Esophagus (tissue), 2 donors: ENCODE data around the gene TM2D3. TPM values are rescaled to one million over a fixed set of nuclear protein-coding genes. Genes with fewer than 3 reads are reported as not detected.
"Not testable (repeated sequence)": the region's sequence is repeated elsewhere in the genome, so short reads cannot be mapped to it uniquely, and the experiment has no call there.

Experiments used
- H3K27ac ChIP-seq, 2 donors: one replicate each; pipeline ENCODE4 v1.5.1; 2013; ENCODE audit warnings: low read depth in 2 of 2, mild to moderate bottlenecking in 2 of 2, inconsistent platforms in 1 of 2, low read length in 1 of 2, moderate library complexity in 1 of 2
- H3K27me3 ChIP-seq, 2 donors: one replicate each; pipeline ENCODE4 v1.6.1; 2013; ENCODE audit warnings: low read length in 2 of 2, control low read depth in 1 of 2, mild to moderate bottlenecking in 1 of 2; ENCODE audit not compliant: insufficient read depth in 2 of 2, control insufficient read depth in 1 of 2
- H3K36me3 ChIP-seq, 2 donors: one replicate each; pipeline ENCODE4 v1.6.1; 2013; ENCODE audit warnings: low read length in 1 of 2; ENCODE audit not compliant: control insufficient read depth in 2 of 2, insufficient read depth in 2 of 2
- H3K4me1 ChIP-seq, 2 donors: one replicate each; pipeline ENCODE4 v1.6.1; 2013; ENCODE audit warnings: low read length in 1 of 2; ENCODE audit not compliant: control insufficient read depth in 2 of 2, insufficient read depth in 2 of 2
- H3K4me3 ChIP-seq, 2 donors: one replicate each; pipeline ENCODE4 v1.5.1; 2013; ENCODE audit warnings: low read length in 2 of 2, mild to moderate bottlenecking in 2 of 2, low read depth in 1 of 2, moderate library complexity in 1 of 2
- H3K9me3 ChIP-seq, 2 donors: one replicate each; pipeline ENCODE4 v1.6.1; 2013; ENCODE audit warnings: mild to moderate bottlenecking in 2 of 2, low read depth in 1 of 2, low read length in 1 of 2, moderate library complexity in 1 of 2; ENCODE audit not compliant: control insufficient read depth in 2 of 2, insufficient read depth in 1 of 2
- WGBS, 2 donors: extraction: QIAGEN DNeasy Blood & Tissue Kit; methylation state at CpG; one replicate each; pipeline ENCODE4 v1.1.7; 2013; 5-methylcytosine and 5-hydroxymethylcytosine counted together
- polyA plus RNA-seq, 2 donors: library from polyadenylated mRNA; stranded (reverse); fragments of 200-250 nt; gene quantifications; one replicate each; pipeline ENCODE4 v1.2.3, GENCODE V29; 2013
- donor health status: healthy with polysubstance abuse.
- donor health status: Bipolar disorder and iron deficiency.

Gene TM2D3
- polyA plus RNA-seq, 2 donors = 19.0 to 21.2 TPM

DNA sequence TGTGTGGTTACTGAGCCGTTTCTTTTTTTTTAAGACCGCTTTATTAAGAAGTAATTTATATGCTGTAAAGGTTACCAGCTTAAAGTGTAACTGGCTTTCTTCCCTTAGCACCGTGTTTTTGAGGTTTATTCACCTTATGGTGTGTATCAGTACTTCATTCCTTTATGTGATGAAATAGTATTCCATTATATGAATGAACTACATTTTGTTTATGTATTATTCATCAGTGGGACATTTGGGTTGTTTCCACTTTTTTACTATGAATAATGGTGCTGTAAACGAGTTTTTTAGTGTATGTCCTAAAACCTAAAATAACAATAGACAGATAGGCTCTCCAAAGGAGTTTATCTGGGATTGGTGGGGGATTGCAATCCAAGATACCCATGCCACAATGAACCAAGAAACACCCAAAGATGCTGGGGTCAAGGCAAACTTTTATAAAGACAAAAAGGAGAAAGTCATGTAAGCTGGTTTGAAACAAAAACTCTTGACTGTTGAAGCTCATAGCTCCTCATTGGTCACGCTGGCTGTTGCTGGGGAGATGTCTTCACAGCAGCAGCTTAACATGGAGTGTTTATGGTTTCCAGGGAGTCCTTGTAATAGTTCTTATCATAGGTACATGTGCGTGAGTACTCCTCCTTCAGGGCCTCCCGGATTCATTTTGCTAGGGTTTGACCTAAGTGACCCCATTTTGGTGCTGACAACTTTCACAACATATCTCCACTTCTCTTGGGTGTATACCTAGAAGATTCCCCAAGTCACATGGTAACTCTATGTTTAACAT is 16.0 kb downstream of the TM2D3 start:
- no peak overlapping the region for H3K4me3 ChIP-seq
- no peaks in the 10 kb centered on the region for H3K27me3 ChIP-seq
- H3K36me3 ChIP-seq = peaks cover 0 to 3% of the 10 kb centered on the region in 2 donors
- H3K9me3 ChIP-seq = no peaks in the 10 kb centered on the region
- no peaks in the 10 kb centered on the region for H3K4me1 ChIP-seq
- H3K27ac ChIP-seq = no peak overlapping the region
- 74 to 77% methylated on average over 7 of the region's 7 CpGs for WGBS, 2 donors

DNA sequence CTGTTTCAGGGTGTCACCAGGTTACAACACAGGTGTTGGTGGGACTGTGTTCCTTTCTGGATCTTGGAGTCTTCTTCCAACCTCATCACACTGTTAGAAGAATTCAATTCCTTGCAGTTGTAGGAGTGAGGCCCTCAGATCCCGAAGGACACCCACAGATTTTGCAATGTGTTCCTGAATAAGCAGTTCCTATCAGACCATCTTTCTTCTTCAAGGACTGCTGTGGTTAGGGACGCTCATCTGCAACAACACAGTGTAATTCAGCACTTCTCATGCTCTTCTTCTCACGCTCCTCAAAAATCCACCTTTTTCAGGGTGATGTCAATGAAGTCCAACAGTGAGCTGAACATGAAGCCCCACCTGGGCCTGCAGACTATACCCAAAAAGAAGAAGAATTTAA is 18.8 kb downstream of the TM2D3 start:
- Histone ChIP-seq H3K36me3 (no peaks in the 10 kb centered on the region), H3K27ac (no peak overlapping the region), H3K27me3 (no peaks in the 10 kb centered on the region), H3K4me1 (no peaks in the 10 kb centered on the region), H3K9me3 (no peaks in the 10 kb centered on the region), H3K4me3 (no peak overlapping the region)
- WGBS, 2 donors = 88 to 95% methylated on average over 3 of the region's 3 CpGs

- H3K9me3 ChIP-seq, H3K27me3 ChIP-seq: not testable (repeated sequence)
These were observed 25.5 kb downstream of the TM2D3 start for GRCh38 chr15:101626729-101627128.

GRCh38 chr15:101625980-101626379 is 26.2 kb downstream of the TM2D3 start:
- Histone ChIP-seq H3K4me3 (no peak overlapping the region), H3K9me3 (no peaks in the 10 kb centered on the region), H3K27me3 (no peaks in the 10 kb centered on the region), H3K4me1 (no peaks in the 10 kb centered on the region), H3K27ac (no peak overlapping the region), H3K36me3 (no peaks in the 10 kb centered on the region)
- 87 to 95% methylated on average over 1 of the region's 1 CpG for WGBS, 2 donors

More at GRCh38 chr15:101626729-101627128, 25.5 kb downstream of the TM2D3 start:
- H3K4me3 ChIP-seq, H3K36me3 ChIP-seq, H3K27ac ChIP-seq, H3K4me1 ChIP-seq: not testable (repeated sequence)
- WGBS, 2 donors = 90 to 100% methylated on average over 1 to 14 of the region's 15 CpGs

GRCh38 chr15:101625184-101625583 is 27.0 kb downstream of the TM2D3 start:
- WGBS, 2 donors = 96 to 98% methylated on average over 1 of the region's 1 CpG

DNA sequence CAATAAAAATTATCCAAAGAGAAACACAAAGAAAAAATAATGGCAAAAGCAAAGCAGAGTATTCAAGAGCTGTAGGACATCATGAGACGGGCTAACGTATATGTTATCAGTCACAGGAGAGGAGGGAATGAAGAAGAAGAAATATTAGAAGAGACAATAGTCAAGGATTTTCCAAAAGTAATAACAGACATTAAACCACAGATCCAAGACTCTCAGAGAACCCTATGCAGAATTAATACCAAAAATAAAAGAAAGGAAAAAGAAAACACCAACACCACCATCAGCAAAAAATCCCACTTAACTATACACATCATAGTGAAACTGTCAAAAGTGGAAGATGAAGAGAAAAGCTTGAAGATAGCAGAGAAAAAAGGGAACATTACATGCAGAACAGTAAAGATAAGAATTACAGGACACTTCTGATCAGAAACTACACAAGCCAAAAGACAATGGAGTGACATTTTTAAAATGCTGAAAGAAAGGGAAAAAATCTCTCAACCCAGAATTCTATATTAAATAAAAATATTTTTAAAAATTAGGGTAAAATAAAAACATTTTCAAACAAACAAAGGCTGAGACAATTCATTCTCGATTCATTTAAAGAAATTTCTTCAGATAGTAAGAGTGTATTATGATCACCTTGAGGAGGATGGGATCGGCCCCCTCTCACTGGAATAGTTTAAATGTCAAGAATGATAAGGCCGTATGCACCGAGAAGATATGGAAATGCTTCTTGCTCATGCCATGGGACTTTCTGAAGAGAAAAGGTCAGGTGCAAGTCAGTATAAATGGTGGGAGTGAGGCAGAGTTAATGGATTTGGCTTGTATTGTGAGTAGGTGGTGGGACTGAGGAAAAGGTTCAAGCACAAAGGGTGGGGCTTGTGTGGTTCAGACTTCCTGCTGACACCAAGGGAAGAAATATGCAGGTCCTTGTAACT is 28.5 kb downstream of the TM2D3 start:
- Histone ChIP-seq H3K4me3 (no peak overlapping the region), H3K27ac (no peak overlapping the region), H3K4me1 (no peaks in the 10 kb centered on the region), H3K9me3 (no peaks in the 10 kb centered on the region), H3K27me3 (no peaks in the 10 kb centered on the region), H3K36me3 (no peaks in the 10 kb centered on the region)
- WGBS, 2 donors = 97 to 98% methylated on average over 6 of the region's 6 CpGs

More at GRCh38 chr15:101625184-101625583, 27.0 kb downstream of the TM2D3 start:
- no peaks in the 10 kb centered on the region for H3K27me3 ChIP-seq
- no peaks in the 10 kb centered on the region for H3K4me1 ChIP-seq
- no peak overlapping the region for H3K27ac ChIP-seq
- no peak overlapping the region for H3K4me3 ChIP-seq
- no peaks in the 10 kb centered on the region for H3K9me3 ChIP-seq
- H3K36me3 ChIP-seq = no peaks in the 10 kb centered on the region

DNA sequence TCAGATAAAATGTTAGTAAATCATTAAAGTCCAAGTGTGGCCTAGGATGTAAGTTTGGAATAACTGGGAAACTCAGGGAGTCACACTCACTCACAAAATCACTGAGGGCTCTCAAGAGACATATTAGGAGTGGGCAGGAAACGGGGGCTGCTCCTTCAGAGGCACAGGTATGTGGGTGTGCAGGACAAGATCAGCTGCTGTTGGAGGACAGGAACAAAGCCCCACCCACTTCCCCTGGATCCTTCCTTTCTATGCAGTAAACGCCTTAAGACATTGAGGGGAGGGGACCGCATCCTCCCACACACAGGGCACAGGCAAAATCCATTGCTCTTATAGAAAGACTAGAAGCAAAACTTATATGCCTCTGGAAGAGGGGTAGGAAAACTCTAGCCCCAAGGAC is 30.2 kb downstream of the TM2D3 start:
- H3K9me3 ChIP-seq = no peaks in the 10 kb centered on the region
- no peaks in the 10 kb centered on the region for H3K4me1 ChIP-seq
- WGBS, 2 donors = 80 to 84% methylated on average over 3 of the region's 3 CpGs
- H3K27ac ChIP-seq = no peak overlapping the region
- H3K27me3 ChIP-seq = no peaks in the 10 kb centered on the region
- H3K36me3 ChIP-seq = no peaks in the 10 kb centered on the region
- H3K4me3 ChIP-seq = no peak overlapping the region

GRCh38 chr15:101620671-101621070 is 31.5 kb downstream of the TM2D3 start:
- Histone ChIP-seq H3K36me3 (no peaks in the 10 kb centered on the region), H3K27me3 (no peaks in the 10 kb centered on the region), H3K27ac (no peak overlapping the region), H3K4me1 (peaks cover 2 to 4% of the 10 kb centered on the region in 2 donors), H3K9me3 (no peaks in the 10 kb centered on the region), H3K4me3 (no peak overlapping the region)
- WGBS, 2 donors = 84 to 88% methylated on average over 10 of the region's 10 CpGs

DNA sequence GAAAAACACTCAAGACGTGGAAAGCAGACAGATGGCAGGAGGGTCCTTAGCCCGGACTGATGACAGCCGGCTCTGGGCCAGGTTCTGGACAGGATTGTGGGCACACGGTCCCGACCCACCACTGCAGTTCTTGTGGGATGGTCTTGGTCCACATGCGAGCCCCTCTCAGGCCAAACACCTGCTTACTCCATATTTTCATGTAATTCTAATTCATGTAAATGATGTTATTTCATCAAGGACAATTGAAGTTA is 32.6 kb downstream of the TM2D3 start:
- Histone ChIP-seq H3K36me3 (no peaks in the 10 kb centered on the region), H3K27me3 (no peaks in the 10 kb centered on the region), H3K27ac (no peak overlapping the region), H3K4me1 (peaks cover 5 to 6% of the 10 kb centered on the region in 2 donors), H3K4me3 (no peak overlapping the region), H3K9me3 (no peaks in the 10 kb centered on the region)
- WGBS, 2 donors = 96% methylated on average over 6 of the region's 6 CpGs
